DND-41 (cell line): ENCODE results near the gene GALK2.

Experiments
- ATAC-seq: fragments of 200-7000 bp; cut with Tn5 transposase; 3 replicates; pipeline ENCODE4 v1.9.1; 2021; ENCODE audit warnings: low read depth; ENCODE audit not compliant: insufficient read depth
- DNase-seq: peaks from one replicate; pipeline ENCODE4 v3.0.0-alpha.2; 2020
- H2AFZ ChIP-seq: 2 replicates; pipeline ENCODE4 v1.6.0; 2012; ENCODE audit warnings: low read depth, low read length
- H3K27ac ChIP-seq: 2 replicates; pipeline ENCODE4 v1.5.1; 2012; ENCODE audit warnings: low read length, inconsistent platforms
- H3K27me3 ChIP-seq: fragments of 200-600 bp; sonication (generic); 2 replicates; pipeline ENCODE4 v1.6.0; 2012; ENCODE audit warnings: low read length, mild to moderate bottlenecking, inconsistent platforms; ENCODE audit not compliant: insufficient read depth, poor library complexity
- H3K36me3 ChIP-seq: 2 replicates; pipeline ENCODE4 v1.5.1; 2012; ENCODE audit warnings: low read length, inconsistent platforms; ENCODE audit not compliant: insufficient read depth
- H3K4me1 ChIP-seq: 2 replicates; pipeline ENCODE4 v1.5.1; 2012; ENCODE audit warnings: mild to moderate bottlenecking, low read length; ENCODE audit not compliant: insufficient read depth
- H3K4me2 ChIP-seq: 2 replicates; pipeline ENCODE4 v1.6.0; 2012; ENCODE audit warnings: mild to moderate bottlenecking, moderate library complexity, low read length, inconsistent platforms; ENCODE audit not compliant: insufficient read depth
- H3K4me3 ChIP-seq, 2 experiments: fragments of 200-600 bp in 1 of 2; shearing (Covaris generic) in 1 of 2; 2 replicates each; pipeline ENCODE4 v1.5.1; 2012 to 2016; ENCODE audit warnings: inconsistent platforms in 2 of 2, low read length in 2 of 2, mild to moderate bottlenecking in 2 of 2, low read depth in 1 of 2, moderate library complexity in 1 of 2
- H3K79me2 ChIP-seq: 2 replicates; pipeline ENCODE4 v1.6.0; 2012; ENCODE audit warnings: low read length, inconsistent platforms; ENCODE audit not compliant: insufficient read depth
- H3K9ac ChIP-seq: 2 replicates; pipeline ENCODE4 v1.6.0; 2012; ENCODE audit warnings: low read depth, mild to moderate bottlenecking, inconsistent platforms, low read length, moderate library complexity
- H3K9me3 ChIP-seq: 2 replicates; pipeline ENCODE4 v1.5.1; 2012; ENCODE audit warnings: low read length, moderate library complexity, mild to moderate bottlenecking, inconsistent platforms; ENCODE audit not compliant: insufficient read depth, severe bottlenecking
- H4K20me1 ChIP-seq: 2 replicates; pipeline ENCODE4 v1.6.0; 2012; ENCODE audit warnings: low read length; ENCODE audit not compliant: insufficient read depth
- EZH2 ChIP-seq: IDR thresholded peaks from 3 replicates; pipeline ENCODE4 v1.6.1; 2012; ENCODE audit warnings: borderline replicate concordance, low read depth, mild to moderate bottlenecking, moderate library complexity, low read length, inconsistent platforms; ENCODE audit not compliant: severe bottlenecking
- TF ChIP-seq, protein P1 (sequence below): IDR thresholded peaks from 2 replicates; pipeline ENCODE4 v1.5.1; 2012; ENCODE audit warnings: borderline replicate concordance, low read length, moderate library complexity, mild to moderate bottlenecking; ENCODE audit not compliant: poor library complexity, severe bottlenecking; ENCODE audit errors: extremely low read depth

The GALK2 gene

DNA sequence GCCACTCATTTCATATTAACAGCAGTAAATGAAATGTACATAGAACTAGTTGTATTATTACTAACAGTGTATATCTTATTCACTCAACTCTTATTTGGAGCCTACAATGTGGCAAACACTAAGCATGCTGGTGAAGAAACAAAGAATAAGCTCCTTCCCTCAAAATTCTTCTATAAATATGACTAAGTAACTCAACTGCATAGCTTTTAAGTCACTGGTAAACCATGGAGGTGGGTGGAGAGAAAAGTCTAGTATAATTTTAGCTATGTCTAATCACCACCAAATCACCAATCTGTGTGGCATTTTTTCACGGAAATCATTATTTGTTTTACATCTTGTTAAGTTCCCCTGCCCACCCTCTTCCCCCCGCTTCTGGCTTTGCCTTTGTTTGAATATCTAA lies 32.2 kb upstream of the GALK2 start:
- Histone ChIP-seq H3K4me3 (no peak overlapping the region), H3K27me3 (no peaks in the 10 kb centered on the region), H3K4me2 (no peak overlapping the region), H2AFZ (no peak overlapping the region), H3K9me3 (no peaks in the 10 kb centered on the region), H3K9ac (no peak overlapping the region), H3K79me2 (peaks cover 13% of the 10 kb centered on the region; the same call in 1 of the 2 replicates), H3K36me3 (peaks cover 94% of the 10 kb centered on the region), H3K4me1 (no peaks in the 10 kb centered on the region), H3K27ac (no peak overlapping the region), H4K20me1 (peaks cover 8% of the 10 kb centered on the region; the same call in 1 of the 2 replicates)
- ATAC-seq (no peak), DNase-seq (no peak)
- TF ChIP-seq EZH2: no peak
- TF ChIP-seq, protein P1, sequence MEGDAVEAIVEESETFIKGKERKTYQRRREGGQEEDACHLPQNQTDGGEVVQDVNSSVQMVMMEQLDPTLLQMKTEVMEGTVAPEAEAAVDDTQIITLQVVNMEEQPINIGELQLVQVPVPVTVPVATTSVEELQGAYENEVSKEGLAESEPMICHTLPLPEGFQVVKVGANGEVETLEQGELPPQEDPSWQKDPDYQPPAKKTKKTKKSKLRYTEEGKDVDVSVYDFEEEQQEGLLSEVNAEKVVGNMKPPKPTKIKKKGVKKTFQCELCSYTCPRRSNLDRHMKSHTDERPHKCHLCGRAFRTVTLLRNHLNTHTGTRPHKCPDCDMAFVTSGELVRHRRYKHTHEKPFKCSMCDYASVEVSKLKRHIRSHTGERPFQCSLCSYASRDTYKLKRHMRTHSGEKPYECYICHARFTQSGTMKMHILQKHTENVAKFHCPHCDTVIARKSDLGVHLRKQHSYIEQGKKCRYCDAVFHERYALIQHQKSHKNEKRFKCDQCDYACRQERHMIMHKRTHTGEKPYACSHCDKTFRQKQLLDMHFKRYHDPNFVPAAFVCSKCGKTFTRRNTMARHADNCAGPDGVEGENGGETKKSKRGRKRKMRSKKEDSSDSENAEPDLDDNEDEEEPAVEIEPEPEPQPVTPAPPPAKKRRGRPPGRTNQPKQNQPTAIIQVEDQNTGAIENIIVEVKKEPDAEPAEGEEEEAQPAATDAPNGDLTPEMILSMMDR: no peak

- Histone ChIP-seq H4K20me1 (peaks cover 62% of the 10 kb centered on the region; the same call in 1 of the 2 replicates), H3K9me3 (no peaks in the 10 kb centered on the region), H3K79me2 (peaks cover 85% of the 10 kb centered on the region), H3K27me3 (no peaks in the 10 kb centered on the region), H3K4me1 (peaks cover 3% of the 10 kb centered on the region; the same call in 1 of the 2 replicates), H2AFZ (no peak overlapping the region), H3K36me3 (peaks cover 35% of the 10 kb centered on the region), H3K4me3 (no peak overlapping the region), H3K4me2 (no peak overlapping the region), H3K27ac (no peak overlapping the region), H3K9ac (no peak overlapping the region)
- DNase-seq: peak; percentile 24
- no peak for TF ChIP-seq EZH2
- TF ChIP-seq, protein P1: peak; percentile 69
- peak; percentile 53; the same call in 2 of the 3 replicates for ATAC-seq
These were observed 24.1 kb upstream of the GALK2 start for GRCh38 chr15:49145651-49146609.

- no peaks in the 10 kb centered on the region for H3K27me3 ChIP-seq
- peaks cover 56% of the 10 kb centered on the region; the same call in 1 of the 2 replicates for H4K20me1 ChIP-seq
- ATAC-seq: no peak
- no peaks in the 10 kb centered on the region for H3K9me3 ChIP-seq
- H3K36me3 ChIP-seq: peaks cover 12% of the 10 kb centered on the region
- H3K4me2 ChIP-seq: no peak overlapping the region
- H3K4me3 ChIP-seq: no peak overlapping the region
- no peak for DNase-seq
- H2AFZ ChIP-seq: no peak overlapping the region
- H3K4me1 ChIP-seq: peaks cover 9% of the 10 kb centered on the region; the same call in 1 of the 2 replicates
- peaks cover 95% of the 10 kb centered on the region for H3K79me2 ChIP-seq
- TF ChIP-seq, protein P1: no peak
- TF ChIP-seq EZH2: no peak
- no peak overlapping the region for H3K9ac ChIP-seq
- no peak overlapping the region for H3K27ac ChIP-seq
These were observed 21.7 kb upstream of the GALK2 start for GRCh38 chr15:49148298-49148697.
